HG02678 (cell line): ENCODE data around the gene ZNF24.

Experiments
- ATAC-seq: cut with Tn5 transposase; IDR thresholded peaks from one replicate; pipeline ENCODE4 v1.9.1; 2021; ENCODE audit warnings: mild to moderate bottlenecking, moderate library complexity; ENCODE audit not compliant: unreplicated experiment

The ZNF24 gene

GRCh38 chr18:35343936-35344735, at the start of gene ZNF24:
TSS of gene ZNF24 (minus strand) at chr18:35344420. CDS start at chr18:35340650, 3,770 bp downstream.
- ATAC-seq = peak; percentile 92

GRCh38 chr18:35393716-35394115, 49.5 kb upstream of the ZNF24 start:
- ATAC-seq = no peak

- ATAC-seq = no peak
Measured at GRCh38 chr18:35392375-35392774, 48.2 kb upstream of the ZNF24 start.

GRCh38 chr18:35390951-35391700, 46.9 kb upstream of the ZNF24 start:
- ATAC-seq = no peak

- ATAC-seq = no peak
Measured at GRCh38 chr18:35389095-35389618, 44.9 kb upstream of the ZNF24 start.

- ATAC-seq = no peak
Measured at GRCh38 chr18:35387152-35387571, 42.9 kb upstream of the ZNF24 start.

- peak; percentile 76 for ATAC-seq
Measured at GRCh38 chr18:35386600-35387100, 42.4 kb upstream of the ZNF24 start.

GRCh38 chr18:35383136-35383535, 38.9 kb upstream of the ZNF24 start:
- no peak for ATAC-seq

GRCh38 chr18:35379421-35379820, 35.2 kb upstream of the ZNF24 start:
- no peak for ATAC-seq

- no peak for ATAC-seq
Measured at GRCh38 chr18:35378574-35378896, 34.3 kb upstream of the ZNF24 start.

GRCh38 chr18:35377875-35378573, 33.8 kb upstream of the ZNF24 start:
- no peak for ATAC-seq

GRCh38 chr18:35376742-35377695, 32.8 kb upstream of the ZNF24 start, which contains the start of gene ZNF396:
TSS of gene ZNF396 (minus strand) at chr18:35377337. CDS start at chr18:35374292, 3,045 bp downstream.
- ATAC-seq = peak; percentile 84

- ATAC-seq = peak; percentile 56
Measured at GRCh38 chr18:35376393-35376741, 32.1 kb upstream of the ZNF24 start.

GRCh38 chr18:35374708-35375107, 30.5 kb upstream of the ZNF24 start:
- no peak for ATAC-seq

GRCh38 chr18:35371412-35372195, 27.4 kb upstream of the ZNF24 start:
- ATAC-seq = no peak

GRCh38 chr18:35369126-35369525, 24.9 kb upstream of the ZNF24 start:
- ATAC-seq = no peak

- no peak for ATAC-seq
Measured at GRCh38 chr18:35368595-35368994, 24.4 kb upstream of the ZNF24 start.

GRCh38 chr18:35362531-35362930, 18.3 kb upstream of the ZNF24 start:
- no peak for ATAC-seq
